ENCODE data around the gene PTPN20.
A peak's percentile ranks its signal among the peaks of the same experiment; 100 is the strongest.
"Not testable (repeated sequence)": the region's sequence is repeated elsewhere in the genome, so short reads cannot be mapped to it uniquely, and the experiment has no call there.

Gene PTPN20

DNA sequence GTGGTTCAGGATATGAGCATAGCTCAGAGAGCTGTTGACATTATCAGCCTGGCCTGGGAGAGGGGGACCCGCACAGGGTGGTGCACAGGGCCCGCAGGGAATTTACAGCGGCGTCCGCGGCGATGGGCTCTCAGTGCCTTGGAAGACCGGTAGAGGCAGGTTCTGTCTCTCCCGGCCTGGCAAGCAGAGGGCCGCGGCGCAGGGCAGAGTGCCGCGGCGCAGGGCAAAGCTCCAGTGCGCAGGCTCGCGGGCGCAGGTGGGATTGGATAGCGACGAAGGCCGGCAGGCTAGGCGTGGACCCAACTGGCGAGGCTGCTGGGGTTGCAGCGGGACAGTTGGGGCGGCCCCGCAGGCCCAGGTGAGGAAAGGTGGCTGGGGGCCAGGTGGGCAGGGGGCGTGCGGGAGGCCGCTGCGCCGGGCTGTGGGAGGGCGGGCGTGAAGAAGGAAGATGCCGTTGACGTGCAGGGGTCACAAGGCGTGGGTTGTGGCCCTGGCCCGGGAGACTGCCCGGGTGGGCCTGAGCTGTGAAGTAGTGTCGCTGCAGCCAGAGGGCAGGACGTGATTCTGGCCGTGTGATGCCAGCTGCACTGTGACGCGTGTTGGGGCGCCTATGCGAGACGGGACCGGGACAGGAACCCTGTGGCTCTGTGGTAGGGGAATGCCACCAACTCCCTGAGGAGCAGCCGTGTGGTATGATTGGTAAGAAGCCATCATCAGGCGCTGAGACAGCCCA, at the start of gene PTPN20:
Gene PTPN20 (plus strand): TSS at position 285 of the 733 bp plus-strand sequence. CDS start 21,072 bp downstream, outside the sequence.
- H3K27ac Mint-ChIP-seq; H3K9me3 Mint-ChIP-seq (ENCODE audit: low read depth); H3K36me3 Mint-ChIP-seq; H3K4me1 Mint-ChIP-seq (ENCODE audit: low read depth); H3K27me3 Mint-ChIP-seq: not testable (repeated sequence)
- H3K4me3 Mint-ChIP-seq = peak within 1 kb of the TSS; percentile 40

DNA sequence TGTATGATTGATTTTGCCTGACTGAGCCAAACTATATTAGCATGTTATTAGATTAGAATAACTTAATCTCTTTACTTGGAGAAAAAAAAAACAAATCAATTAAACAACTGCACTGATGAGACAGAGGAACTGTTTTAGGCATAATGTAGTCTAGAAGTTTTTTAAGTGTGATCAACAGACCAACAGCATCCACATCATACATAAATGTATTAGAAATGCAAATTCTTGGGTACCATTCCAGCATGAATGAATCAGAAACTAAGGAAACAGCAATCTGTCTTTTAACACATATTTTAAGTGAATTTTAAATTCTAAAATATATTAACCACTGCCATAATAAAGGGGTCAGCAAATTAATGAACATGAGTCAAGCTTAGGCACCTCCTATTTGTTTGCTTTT, 41.5 kb upstream of the PTPN20 start:
- not testable (repeated sequence) for H3K9me3 Mint-ChIP-seq (ENCODE audit: low read depth); H3K27me3 Mint-ChIP-seq

DNA sequence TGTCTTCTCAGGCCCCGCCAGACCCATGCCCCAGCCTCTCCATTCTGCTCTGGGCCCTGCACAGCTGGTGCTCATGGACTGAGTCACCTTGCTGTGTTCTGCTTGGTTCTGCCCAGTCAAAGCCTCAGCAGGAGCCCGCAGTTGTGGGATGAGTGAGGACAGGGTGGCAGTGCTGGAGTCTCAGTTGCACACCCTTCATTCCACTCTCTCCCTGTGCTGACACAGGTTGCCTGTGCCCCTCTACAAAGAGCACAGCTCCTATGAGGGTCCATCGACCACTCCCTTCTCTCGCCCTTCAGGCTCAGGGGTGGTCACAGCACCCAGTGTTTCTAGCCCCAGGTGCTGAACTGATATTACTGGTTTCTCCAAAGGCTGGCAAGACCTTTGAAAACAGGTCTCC, 39.6 kb upstream of the PTPN20 start:
- H3K9me3 Mint-ChIP-seq (ENCODE audit: low read depth); H3K27ac Mint-ChIP-seq; H3K4me1 Mint-ChIP-seq (ENCODE audit: low read depth); H3K27me3 Mint-ChIP-seq; H3K36me3 Mint-ChIP-seq; H3K4me3 Mint-ChIP-seq: not testable (repeated sequence)

More for the DNA sequence above, 41.5 kb upstream of the PTPN20 start:
- not testable (repeated sequence) for H3K4me1 Mint-ChIP-seq (ENCODE audit: low read depth); H3K4me3 Mint-ChIP-seq; H3K27ac Mint-ChIP-seq; H3K36me3 Mint-ChIP-seq

DNA sequence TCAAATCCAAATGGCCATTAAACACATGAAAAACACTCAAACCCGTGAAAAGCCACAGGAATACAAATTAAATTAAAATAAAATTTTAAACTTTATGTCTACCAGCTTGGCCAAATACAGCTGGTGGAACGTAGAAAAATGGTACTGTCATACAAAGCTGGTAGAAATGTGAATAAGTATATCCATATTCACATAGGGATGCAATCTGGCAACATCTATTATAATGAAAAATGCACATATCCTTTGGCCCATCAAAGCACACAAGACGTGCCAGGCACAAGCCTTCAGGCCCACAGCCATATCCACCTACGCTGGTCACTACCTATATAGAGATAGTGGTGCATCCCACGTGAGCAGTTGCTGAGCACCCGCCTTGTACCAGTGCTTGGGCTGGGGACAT, 35.9 kb upstream of the PTPN20 start:
- H3K27me3 Mint-ChIP-seq; H3K9me3 Mint-ChIP-seq (ENCODE audit: low read depth); H3K36me3 Mint-ChIP-seq; H3K4me1 Mint-ChIP-seq (ENCODE audit: low read depth); H3K4me3 Mint-ChIP-seq; H3K27ac Mint-ChIP-seq: not testable (repeated sequence)

DNA sequence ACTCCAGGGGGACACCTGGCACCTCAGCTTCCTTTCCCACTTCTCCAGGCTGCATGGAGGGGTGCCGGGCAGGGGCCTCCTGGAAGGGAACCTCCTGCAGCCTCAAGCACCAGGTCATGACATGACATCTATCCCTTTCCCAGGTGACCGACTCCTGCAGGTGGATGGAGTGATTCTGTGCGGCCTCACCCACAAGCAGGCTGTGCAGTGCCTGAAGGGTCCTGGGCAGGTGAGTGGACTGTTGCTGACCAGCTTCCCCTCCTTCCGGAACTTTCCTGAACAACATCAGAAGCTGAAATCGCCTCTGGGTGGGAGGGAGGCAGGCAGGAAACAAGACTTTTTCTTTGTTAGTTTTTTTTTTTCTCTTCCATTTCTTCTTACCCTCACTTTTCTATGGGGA, 34.5 kb upstream of the PTPN20 start:
- H3K27me3 Mint-ChIP-seq; H3K9me3 Mint-ChIP-seq (ENCODE audit: low read depth); H3K36me3 Mint-ChIP-seq; H3K4me3 Mint-ChIP-seq; H3K4me1 Mint-ChIP-seq (ENCODE audit: low read depth); H3K27ac Mint-ChIP-seq: not testable (repeated sequence)

GRCh38 chr10:46878761-46879160, 32.5 kb upstream of the PTPN20 start:
- not testable (repeated sequence) for H3K4me1 Mint-ChIP-seq (ENCODE audit: low read depth); H3K27ac Mint-ChIP-seq; H3K4me3 Mint-ChIP-seq; H3K9me3 Mint-ChIP-seq (ENCODE audit: low read depth); H3K27me3 Mint-ChIP-seq; H3K36me3 Mint-ChIP-seq

- not testable (repeated sequence) for H3K4me3 Mint-ChIP-seq; H3K4me1 Mint-ChIP-seq (ENCODE audit: low read depth); H3K36me3 Mint-ChIP-seq; H3K9me3 Mint-ChIP-seq (ENCODE audit: low read depth); H3K27me3 Mint-ChIP-seq; H3K27ac Mint-ChIP-seq
Observed at GRCh38 chr10:46890813-46891611, 20.2 kb upstream of the PTPN20 start.

- not testable (repeated sequence) for H3K9me3 Mint-ChIP-seq (ENCODE audit: low read depth); H3K27me3 Mint-ChIP-seq; H3K27ac Mint-ChIP-seq; H3K36me3 Mint-ChIP-seq; H3K4me1 Mint-ChIP-seq (ENCODE audit: low read depth); H3K4me3 Mint-ChIP-seq
Observed at GRCh38 chr10:46896762-46897692, 14.2 kb upstream of the PTPN20 start.

DNA sequence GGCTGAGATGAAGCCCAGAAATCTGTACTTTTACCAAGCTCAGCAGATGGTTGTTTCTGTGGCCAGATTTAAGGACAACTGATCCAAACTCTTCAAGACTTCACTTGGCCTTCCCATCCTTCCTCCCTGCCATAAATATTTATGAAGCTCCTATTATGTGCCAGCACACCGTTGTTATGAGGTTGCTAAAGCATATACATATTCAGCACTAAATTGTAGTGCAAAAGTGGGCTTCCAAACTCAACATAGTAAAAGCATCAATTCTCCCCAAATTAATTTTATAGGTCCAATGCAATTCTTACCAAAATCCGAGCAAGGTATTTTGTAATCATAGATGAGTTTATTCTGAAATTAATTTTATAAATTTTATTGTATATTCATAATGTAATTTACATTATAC, 10.0 kb upstream of the PTPN20 start:
- H3K27me3 Mint-ChIP-seq; H3K36me3 Mint-ChIP-seq; H3K4me3 Mint-ChIP-seq; H3K9me3 Mint-ChIP-seq (ENCODE audit: low read depth); H3K4me1 Mint-ChIP-seq (ENCODE audit: low read depth); H3K27ac Mint-ChIP-seq: not testable (repeated sequence)

DNA sequence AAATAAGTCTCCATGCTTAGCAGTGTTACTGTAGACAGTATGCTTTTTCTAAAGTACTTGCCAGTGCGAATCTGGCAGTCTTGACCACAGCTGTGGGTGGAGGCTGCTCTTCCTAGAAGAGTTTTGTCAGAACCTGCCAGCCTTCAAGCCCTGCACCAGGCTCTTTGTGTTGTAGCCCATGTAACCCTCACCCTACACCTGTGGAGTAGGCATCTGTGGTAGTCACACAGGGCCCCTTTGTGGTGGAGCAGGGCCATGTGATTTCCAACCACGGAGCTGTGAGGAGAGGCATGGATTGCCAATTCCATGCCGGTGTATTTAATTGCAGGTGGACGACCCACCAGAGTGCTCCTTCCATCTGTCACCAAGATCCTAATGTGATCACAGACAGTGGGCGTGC, 7.4 kb upstream of the PTPN20 start:
- not testable (repeated sequence) for H3K27ac Mint-ChIP-seq, H3K27me3 Mint-ChIP-seq, H3K36me3 Mint-ChIP-seq

GRCh38 chr10:46906359-46906758, 4.9 kb upstream of the PTPN20 start:
- H3K4me1 Mint-ChIP-seq (ENCODE audit: low read depth); H3K27me3 Mint-ChIP-seq; H3K27ac Mint-ChIP-seq; H3K4me3 Mint-ChIP-seq; H3K9me3 Mint-ChIP-seq (ENCODE audit: low read depth); H3K36me3 Mint-ChIP-seq: not testable (repeated sequence)

More for the DNA sequence above, 7.4 kb upstream of the PTPN20 start:
- not testable (repeated sequence) for H3K4me3 Mint-ChIP-seq; H3K4me1 Mint-ChIP-seq (ENCODE audit: low read depth); H3K9me3 Mint-ChIP-seq (ENCODE audit: low read depth)

GRCh38 chr10:46907185-46908117, 3.8 kb upstream of the PTPN20 start:
- H3K4me1 Mint-ChIP-seq (ENCODE audit: low read depth); H3K9me3 Mint-ChIP-seq (ENCODE audit: low read depth); H3K27me3 Mint-ChIP-seq; H3K36me3 Mint-ChIP-seq; H3K4me3 Mint-ChIP-seq; H3K27ac Mint-ChIP-seq: not testable (repeated sequence)

DNA sequence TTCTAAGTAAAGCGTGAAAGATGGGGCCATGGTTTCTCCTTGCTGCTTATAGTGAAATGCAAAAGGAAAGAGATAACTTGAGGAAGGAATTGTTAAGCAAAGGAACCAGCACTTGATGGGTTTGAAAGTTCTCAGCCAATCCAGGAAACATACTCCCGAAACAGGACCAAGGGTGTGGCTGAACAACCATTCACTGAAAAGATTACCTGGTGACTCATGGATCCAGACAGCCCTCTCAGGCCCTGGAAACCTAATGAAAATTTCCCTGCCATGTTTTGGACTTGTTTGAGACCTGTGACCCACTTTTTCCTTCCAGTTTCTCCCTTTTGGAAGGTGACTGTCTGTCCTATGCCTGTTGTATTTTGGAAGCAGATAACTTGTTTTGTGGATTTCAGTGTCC, 11.3 kb downstream of the PTPN20 start:
- not testable (repeated sequence) for H3K9me3 Mint-ChIP-seq (ENCODE audit: low read depth); H3K36me3 Mint-ChIP-seq; H3K4me3 Mint-ChIP-seq; H3K27me3 Mint-ChIP-seq; H3K4me1 Mint-ChIP-seq (ENCODE audit: low read depth); H3K27ac Mint-ChIP-seq

DNA sequence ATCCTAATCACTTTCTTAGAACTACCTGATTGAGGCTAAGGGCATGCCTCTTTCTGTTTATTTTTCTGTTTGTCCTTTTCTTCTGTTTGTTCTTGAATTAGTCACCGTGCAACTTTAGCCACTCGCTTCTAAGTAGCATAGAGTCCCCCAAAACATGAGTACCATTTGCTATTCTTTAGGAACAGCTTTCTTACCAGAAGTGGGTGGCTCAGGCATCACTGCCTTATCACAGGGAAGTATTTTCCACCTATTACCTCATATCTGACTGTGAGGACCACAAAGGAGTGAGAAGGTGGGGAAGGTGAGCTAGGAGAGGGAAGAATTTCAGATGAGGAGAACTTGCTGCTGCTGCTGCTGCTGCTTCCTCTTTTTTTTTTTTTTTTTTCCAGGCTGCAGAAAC, 13.9 kb downstream of the PTPN20 start:
- not testable (repeated sequence) for H3K27me3 Mint-ChIP-seq; H3K36me3 Mint-ChIP-seq; H3K4me3 Mint-ChIP-seq; H3K4me1 Mint-ChIP-seq (ENCODE audit: low read depth); H3K9me3 Mint-ChIP-seq (ENCODE audit: low read depth); H3K27ac Mint-ChIP-seq

Data from activated naive CD8-positive, alpha-beta T cell (primary cell).